Activated B cell treated with CpG ODN at 0.5 μM for 24 hours (primary cell): ENCODE measurements around the gene APH1A. TPM values are rescaled to one million over a fixed set of nuclear protein-coding genes. Genes with fewer than 3 reads are reported as not detected.
A peak's percentile ranks its signal among the peaks of the same experiment; 100 is the strongest.

Experiments
- ATAC-seq: fragments of 200-7000 bp; cut with Tn5 transposase; one replicate; pipeline ENCODE4 v1.10.0; 2021; ENCODE audit warnings: low read depth, mild to moderate bottlenecking, moderate library complexity
- CTCF ChIA-PET: fragments of 350-600 bp; sonication (Branson Sonifier 250); formaldehyde crosslinking; loops from one replicate; lab custom pipeline; 2021; ENCODE audit warnings: antibody characterized with exemption; lab: Charles Lee
- POLR2A ChIA-PET: fragments of 350-600 bp; sonication (Branson Sonifier 250); formaldehyde crosslinking; loops from one replicate; lab custom pipeline; 2021; ENCODE audit warnings: antibody characterized with exemption; lab: Charles Lee
- DNase-seq: peaks from one replicate; pipeline ENCODE4 v3.0.0; 2022
- H3K27ac Mint-ChIP-seq: one replicate; pipeline ENCODE4 v1.8.0; 2020; ENCODE audit warnings: mixed read lengths
- H3K27me3 Mint-ChIP-seq: one replicate; pipeline ENCODE4 v1.8.0; 2021; ENCODE audit warnings: mixed read lengths
- H3K36me3 Mint-ChIP-seq: one replicate; pipeline ENCODE4 v1.8.0; 2021; ENCODE audit warnings: low read depth, mixed read lengths
- H3K4me1 Mint-ChIP-seq: one replicate; pipeline ENCODE4 v1.8.0; 2021; ENCODE audit warnings: mixed read lengths
- H3K4me3 Mint-ChIP-seq: one replicate; pipeline ENCODE4 v1.8.0; 2020; ENCODE audit warnings: mild to moderate bottlenecking, mixed read lengths
- H3K9me3 Mint-ChIP-seq: one replicate; pipeline ENCODE4 v1.8.0; 2020; ENCODE audit warnings: mixed read lengths
- intact Hi-C: fragments of 100-400 bp; cut with micrococcal nuclease; formaldehyde crosslinking; loops from one replicate; pipeline ENCODE4 v1.15.1; 2024
- total RNA-seq: library from RNA; stranded (reverse); gene quantifications from 2 replicates; pipeline ENCODE4 v1.2.3, GENCODE V29; 2022
- TF ChIP-seq, protein P1 (sequence below): fragments of 200-600 bp; IDR thresholded peaks from one replicate; pipeline ENCODE4 v1.8.0; 2022; ENCODE audit warnings: antibody characterized with exemption, mild to moderate bottlenecking

APH1A gene
- total RNA-seq, 1 donor from 2014 or later: 145 TPM

DNA sequence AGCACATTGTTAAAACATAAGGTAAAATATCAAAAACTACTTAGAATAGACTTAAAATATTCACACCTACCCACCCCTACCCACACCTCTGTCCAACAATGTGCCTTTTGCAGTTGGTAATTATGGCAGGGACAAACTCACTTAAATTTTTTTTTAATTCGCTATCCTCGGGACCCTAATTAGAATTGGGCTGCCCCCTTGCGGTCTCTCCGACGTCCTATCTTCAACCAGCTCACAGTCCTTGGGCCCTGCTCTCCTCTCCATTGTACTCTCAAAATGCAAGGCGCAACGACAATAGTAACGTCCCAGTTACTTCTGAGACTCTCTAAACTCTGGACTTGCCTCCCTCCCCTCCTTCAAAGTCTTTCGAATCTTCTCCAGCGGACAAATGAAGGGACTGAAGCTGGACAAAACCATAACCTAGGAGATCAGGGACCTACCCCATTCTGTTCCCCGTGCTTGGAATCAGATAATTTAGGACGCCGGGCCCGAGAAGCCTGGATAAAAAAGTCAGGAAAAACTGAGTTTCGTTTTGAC lies 12.5 kb upstream of the APH1A start:
- Mint-ChIP-seq H3K9me3 (peaks cover 4% of the 10 kb centered on the region), H3K27ac (peak overlapping the region; percentile 67), H3K27me3 (peaks cover 3% of the 10 kb centered on the region), H3K36me3 (no peaks in the 10 kb centered on the region), H3K4me3 (peak overlapping the region; percentile 85), H3K4me1 (peaks cover 20% of the 10 kb centered on the region)
- ATAC-seq: peak; percentile 77
- POLR2A ChIA-PET: interaction anchor here (0.6 to 1.8 kb wide), 8 partner anchors 13 to 1174 kb away, joined by 3 to 9 read pairs (median 4); partner anchors contain the start of genes ANP32E, APH1A and RPRD2
- TF ChIP-seq, protein P1, sequence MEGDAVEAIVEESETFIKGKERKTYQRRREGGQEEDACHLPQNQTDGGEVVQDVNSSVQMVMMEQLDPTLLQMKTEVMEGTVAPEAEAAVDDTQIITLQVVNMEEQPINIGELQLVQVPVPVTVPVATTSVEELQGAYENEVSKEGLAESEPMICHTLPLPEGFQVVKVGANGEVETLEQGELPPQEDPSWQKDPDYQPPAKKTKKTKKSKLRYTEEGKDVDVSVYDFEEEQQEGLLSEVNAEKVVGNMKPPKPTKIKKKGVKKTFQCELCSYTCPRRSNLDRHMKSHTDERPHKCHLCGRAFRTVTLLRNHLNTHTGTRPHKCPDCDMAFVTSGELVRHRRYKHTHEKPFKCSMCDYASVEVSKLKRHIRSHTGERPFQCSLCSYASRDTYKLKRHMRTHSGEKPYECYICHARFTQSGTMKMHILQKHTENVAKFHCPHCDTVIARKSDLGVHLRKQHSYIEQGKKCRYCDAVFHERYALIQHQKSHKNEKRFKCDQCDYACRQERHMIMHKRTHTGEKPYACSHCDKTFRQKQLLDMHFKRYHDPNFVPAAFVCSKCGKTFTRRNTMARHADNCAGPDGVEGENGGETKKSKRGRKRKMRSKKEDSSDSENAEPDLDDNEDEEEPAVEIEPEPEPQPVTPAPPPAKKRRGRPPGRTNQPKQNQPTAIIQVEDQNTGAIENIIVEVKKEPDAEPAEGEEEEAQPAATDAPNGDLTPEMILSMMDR: no peak
- CTCF ChIA-PET: interaction anchor here (0.7 to 2.5 kb wide), 8 partner anchors 12 to 94 kb away, joined by 3 to 34 read pairs (median 4); partner anchors contain the start of genes APH1A and CA14
- intact Hi-C loops: loop anchor here (1.0 to 5.0 kb wide), 4 partner anchors 12 to 214 kb away; partner anchors contain the start of genes APH1A, PRPF3 and VPS45
- DNase-seq: peak; percentile 45

DNA sequence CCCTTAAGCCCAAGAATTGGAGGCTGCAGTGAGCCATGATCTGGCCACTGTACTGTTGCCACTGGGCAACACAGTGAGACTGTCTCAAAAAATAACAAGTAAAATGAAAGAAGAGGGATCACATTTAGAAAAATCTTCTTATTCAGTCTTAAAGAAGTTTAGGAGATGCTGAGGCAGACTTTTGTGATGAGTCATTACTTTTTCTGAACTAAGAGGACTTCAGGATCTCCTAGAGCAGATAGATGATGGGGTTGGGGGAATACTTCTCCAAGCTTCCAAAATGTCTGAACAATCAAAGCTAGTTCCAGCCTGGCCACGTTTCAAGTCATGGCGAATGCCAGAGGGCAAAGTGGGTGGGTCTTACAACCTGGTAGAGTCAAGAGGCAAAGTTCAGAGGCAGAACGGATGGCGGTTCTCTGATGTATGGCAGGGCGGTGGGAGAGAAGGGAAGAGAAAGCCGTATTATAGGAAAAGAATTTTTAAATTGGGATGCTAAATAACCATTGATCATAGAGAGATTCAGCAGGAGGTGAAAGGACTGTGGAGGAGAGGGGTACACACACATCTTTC lies 11.4 kb upstream of the APH1A start:
- DNase-seq: no peak
- Mint-ChIP-seq H3K27ac (no peak overlapping the region), H3K4me3 (no peak overlapping the region), H3K9me3 (peaks cover 4% of the 10 kb centered on the region), H3K4me1 (peaks cover 20% of the 10 kb centered on the region), H3K27me3 (peaks cover 3% of the 10 kb centered on the region), H3K36me3 (no peaks in the 10 kb centered on the region)
- ATAC-seq: no peak
- intact Hi-C loops: loop anchor here (5.0 kb wide), 2 partner anchors 42 to 213 kb away; partner anchors contain the start of genes PRPF3 and VPS45
- POLR2A ChIA-PET: interaction anchor here (0.6 to 0.7 kb wide), 2 partner anchors 38 to 81 kb away, joined by 3 to 4 read pairs; no protein-coding TSS in a partner anchor
- CTCF ChIA-PET: interaction anchor here (0.7 to 2.5 kb wide), 5 partner anchors 9 to 93 kb away, joined by 3 to 34 read pairs (median 4); partner anchors contain the start of gene APH1A
- TF ChIP-seq, protein P1: no peak

DNA sequence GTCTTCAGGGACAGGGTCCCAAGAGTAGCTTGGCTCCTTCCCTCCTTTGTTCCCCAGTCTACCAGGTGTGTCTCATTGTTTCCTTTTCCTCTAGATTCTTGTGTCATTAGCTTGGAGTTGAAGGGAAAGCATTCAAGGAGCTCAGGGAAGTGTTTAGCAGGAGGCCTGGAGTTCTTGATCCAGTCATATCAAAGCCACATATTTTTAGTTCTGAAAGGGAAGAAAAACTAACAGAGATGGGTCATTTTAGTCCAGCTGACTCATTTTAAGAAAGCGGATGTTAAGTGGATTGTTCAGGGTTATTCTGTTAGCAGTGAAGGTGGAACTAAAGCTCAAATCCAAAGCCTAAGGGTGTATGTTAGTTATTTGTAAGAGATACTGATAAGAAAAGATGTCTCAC lies 4.5 kb upstream of the APH1A start:
- Mint-ChIP-seq H3K36me3 (peaks cover 8% of the 10 kb centered on the region), H3K27me3 (peaks cover 4% of the 10 kb centered on the region), H3K4me1 (peaks cover 16% of the 10 kb centered on the region), H3K4me3 (no peak overlapping the region), H3K27ac (no peak overlapping the region), H3K9me3 (no peaks in the 10 kb centered on the region)
- CTCF ChIA-PET: no interaction called here
- POLR2A ChIA-PET: interaction anchor here (0.5 to 0.6 kb wide), 2 partner anchors 39 to 91 kb away, joined by 3 read pairs; partner anchors contain the start of gene RPRD2
- intact Hi-C loops: no loop called here
- TF ChIP-seq, protein P1: no peak
- no peak for DNase-seq
- ATAC-seq: no peak

DNA sequence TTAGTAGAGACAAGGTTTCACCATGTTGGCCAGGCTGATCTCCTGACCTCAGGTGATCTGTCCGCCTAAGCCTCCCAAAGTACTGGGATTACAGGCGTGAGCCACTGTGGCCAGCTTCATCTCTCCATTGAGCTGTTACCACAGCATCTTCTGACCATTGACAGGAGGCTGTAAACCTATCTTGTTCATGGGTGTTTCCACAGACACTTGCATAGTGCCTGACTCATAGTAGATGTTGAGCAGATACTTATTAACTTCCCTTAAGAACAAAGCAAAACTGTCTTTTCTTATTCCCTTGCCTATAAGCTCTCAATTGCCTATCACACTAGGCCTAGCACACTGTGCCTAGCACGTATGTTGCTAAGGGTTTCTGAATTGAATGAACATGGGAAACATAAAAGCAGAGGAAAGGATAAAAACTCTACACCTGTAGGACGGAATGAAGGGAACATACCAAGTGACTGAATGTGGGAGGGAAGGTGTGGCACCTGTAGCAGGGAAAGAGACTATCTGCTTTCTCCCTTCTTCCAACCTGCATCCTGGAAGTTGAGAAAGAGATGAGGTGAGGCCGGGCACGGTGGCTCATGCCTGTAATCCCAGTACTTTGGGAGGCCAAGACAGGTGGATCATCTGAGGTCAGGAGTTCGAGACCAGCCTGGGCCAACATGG lies 2.6 kb upstream of the APH1A start:
- no peak overlapping the region for H3K27ac Mint-ChIP-seq
- CTCF ChIA-PET: no interaction called here
- peaks cover 23% of the 10 kb centered on the region for H3K36me3 Mint-ChIP-seq
- intact Hi-C loops: no loop called here
- no peak for ATAC-seq
- H3K27me3 Mint-ChIP-seq: peaks cover 4% of the 10 kb centered on the region
- H3K4me1 Mint-ChIP-seq: peaks cover 32% of the 10 kb centered on the region
- H3K9me3 Mint-ChIP-seq: no peaks in the 10 kb centered on the region
- DNase-seq: no peak
- POLR2A ChIA-PET: interaction anchor here (0.6 kb wide), 1 partner anchor 46 kb away, joined by 6 read pairs; no protein-coding TSS in a partner anchor
- TF ChIP-seq, protein P1: no peak
- no peak overlapping the region for H3K4me3 Mint-ChIP-seq
